Ascending aorta (tissue), 2 donors: ENCODE data around the gene PABPN1. TPM values are rescaled to one million over a fixed set of nuclear protein-coding genes. Genes with fewer than 3 reads are reported as not detected.

Experiments
- DNase-seq, 2 donors: peaks; one replicate each; pipeline ENCODE4 v3.0.0-alpha.2; 2019; ENCODE audit warnings: low spot score in 2 of 2
- H3K27ac ChIP-seq, 2 donors: fragments of 200-600 bp; sonication (generic); one replicate each; pipeline ENCODE4 v1.5.1; 2016 to 2017; ENCODE audit warnings: mild to moderate bottlenecking in 1 of 2
- H3K27me3 ChIP-seq: fragments of 200-600 bp; sonication (generic); one replicate; pipeline ENCODE4 v1.5.1; 2017
- H3K36me3 ChIP-seq, 2 donors: fragments of 200-600 bp; sonication (generic); one replicate each; pipeline ENCODE4 v1.5.1; 2016
- H3K4me1 ChIP-seq, 2 donors: fragments of 200-600 bp; sonication (generic); one replicate each; pipeline ENCODE4 v1.5.1; 2016 to 2017; ENCODE audit warnings: mild to moderate bottlenecking in 1 of 2
- H3K4me3 ChIP-seq, 2 donors: fragments of 200-600 bp; sonication (generic); one replicate each; pipeline ENCODE4 v1.5.1; 2016 to 2017; ENCODE audit warnings: mild to moderate bottlenecking in 1 of 2
- H3K9me3 ChIP-seq, 2 donors: fragments of 200-600 bp; sonication (generic); one replicate each; pipeline ENCODE4 v1.5.1; 2016
- CTCF ChIP-seq, 3 experiments: fragments of 200-600 bp in 2 of 3; fragments of 450-650 bp in 1 of 3; sonication (generic) in 2 of 3; IDR thresholded peaks; one replicate each; pipeline ENCODE4 v1.5.1; 2016 to 2019; ENCODE audit warnings: antibody characterized with exemption in 3 of 3, mild to moderate bottlenecking in 1 of 3, moderate library complexity in 1 of 3
- intact Hi-C: fragments of 100-400 bp; cut with DNase I; formaldehyde crosslinking; loops from one replicate; pipeline ENCODE4 v1.15.1; 2023
- total RNA-seq: library from RNA; depleted of rRNA; stranded (reverse); fragments of >200 nt; gene quantifications from one replicate; pipeline ENCODE4 v1.1.0, GENCODE V29; 2016

The PABPN1 gene
- total RNA-seq, 1 donor from 2014 or later: 90.6 TPM

- Histone ChIP-seq H3K4me3 (peak overlapping the region; percentile 85 to 93), H3K4me1 (peaks cover 11 to 17% of the 10 kb centered on the region in 2 donors), H3K36me3 (peaks cover 0 to 3% of the 10 kb centered on the region in 2 donors), H3K27me3 (no peaks in the 10 kb centered on the region), H3K9me3 (no peaks in the 10 kb centered on the region), H3K27ac (peak overlapping the region; percentile 94 to 99)
- intact Hi-C loops: loop anchor here (2.0 to 10.0 kb wide), 8 partner anchors 35 to 942 kb away; partner anchors contain the start of genes ACIN1, C14orf119, EMC9 and MMP14
- DNase-seq: no peak
- TF ChIP-seq CTCF (IDR thresholded peaks at IDR 0.05): no peak
Observed at GRCh38 chr14:23299986-23300686, 21.1 kb upstream of the PABPN1 start.

GRCh38 chr14:23300687-23301223 is 20.5 kb upstream of the PABPN1 start:
- intact Hi-C loops: loop anchor here (1.0 to 10.0 kb wide), 11 partner anchors 14 to 942 kb away; partner anchors contain the start of genes ACIN1, C14orf119, EMC9 and HOMEZ
- Histone ChIP-seq H3K9me3 (no peaks in the 10 kb centered on the region), H3K27ac (peak overlapping the region; percentile 94 to 99), H3K27me3 (no peaks in the 10 kb centered on the region), H3K36me3 (peaks cover 0 to 3% of the 10 kb centered on the region in 2 donors), H3K4me1 (peaks cover 12 to 17% of the 10 kb centered on the region in 2 donors), H3K4me3 (peak overlapping the region; percentile 85 to 93)
- no peak for TF ChIP-seq CTCF (IDR thresholded peaks at IDR 0.05)
- peak in 1 of 2 donors; percentile 74 for DNase-seq

- H3K9me3 ChIP-seq: no peaks in the 10 kb centered on the region
- H3K4me1 ChIP-seq: peaks cover 15 to 17% of the 10 kb centered on the region in 2 donors
- H3K4me3 ChIP-seq: peak overlapping the region; percentile 85 to 93
- peak; percentile 56 to 87 (median 66) for TF ChIP-seq CTCF (IDR thresholded peaks at IDR 0.05)
- peaks cover 0 to 3% of the 10 kb centered on the region in 2 donors for H3K36me3 ChIP-seq
- peak overlapping the region; percentile 98 to 99 for H3K27ac ChIP-seq
- intact Hi-C loops: loop anchor here (1.0 to 10.0 kb wide), 11 partner anchors 15 to 941 kb away; partner anchors contain the start of genes ACIN1, C14orf119, EMC9 and HOMEZ
- no peaks in the 10 kb centered on the region for H3K27me3 ChIP-seq
- peak; percentile 94 to 99 for DNase-seq
Observed at GRCh38 chr14:23301288-23301968, 19.8 kb upstream of the PABPN1 start.

GRCh38 chr14:23301969-23302289 is 19.3 kb upstream of the PABPN1 start:
- H3K27me3 ChIP-seq: no peaks in the 10 kb centered on the region
- TF ChIP-seq CTCF (IDR thresholded peaks at IDR 0.05): no peak
- peaks cover 15 to 17% of the 10 kb centered on the region in 2 donors for H3K4me1 ChIP-seq
- peaks cover 0 to 3% of the 10 kb centered on the region in 2 donors for H3K36me3 ChIP-seq
- peak overlapping the region; percentile 93 to 98 for H3K27ac ChIP-seq
- H3K9me3 ChIP-seq: no peaks in the 10 kb centered on the region
- no peak for DNase-seq
- intact Hi-C loops: loop anchor here (1.0 to 10.0 kb wide), 11 partner anchors 16 to 940 kb away; partner anchors contain the start of genes ACIN1, C14orf119, EMC9 and HOMEZ
- H3K4me3 ChIP-seq: peak overlapping the region; percentile 85 to 93
